HG03196 (cell line): ENCODE data around the gene AHCYL1.

Experiments used
- ATAC-seq: cut with Tn5 transposase; IDR thresholded peaks from one replicate; pipeline ENCODE4 v1.9.1; 2021; ENCODE audit not compliant: unreplicated experiment

Gene AHCYL1

GRCh38 chr1:109975718-109976117 is 8.8 kb upstream of the AHCYL1 start:
- ATAC-seq = no peak

DNA sequence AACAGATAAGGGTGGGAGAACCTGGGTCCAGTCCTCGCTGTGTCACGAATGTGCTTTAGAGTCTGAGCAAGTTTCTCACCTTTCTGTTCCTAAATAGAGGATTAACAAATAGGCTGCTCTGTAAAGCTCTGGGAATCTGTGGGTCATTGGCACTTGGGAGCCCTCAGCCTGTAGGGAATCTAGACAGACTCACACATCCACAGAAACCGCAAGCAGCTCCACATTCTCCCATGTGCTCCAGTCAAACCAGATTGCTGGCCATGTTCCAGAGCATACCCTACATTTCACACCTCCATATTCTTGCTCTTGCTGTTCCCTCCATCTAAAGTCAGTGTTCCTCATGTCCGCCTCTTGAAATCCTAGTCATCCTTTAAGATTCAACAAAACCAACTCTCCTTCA is 7.8 kb upstream of the AHCYL1 start:
- no peak for ATAC-seq

- no peak for ATAC-seq
These were observed 7.3 kb upstream of the AHCYL1 start for GRCh38 chr1:109977225-109977624.

GRCh38 chr1:109977657-109978378 is 6.7 kb upstream of the AHCYL1 start:
- no peak for ATAC-seq

GRCh38 chr1:109978761-109979488 is 5.6 kb upstream of the AHCYL1 start:
- ATAC-seq = no peak

GRCh38 chr1:109979489-109980091 is 5.0 kb upstream of the AHCYL1 start:
- no peak for ATAC-seq

- no peak for ATAC-seq
These were observed 4.1 kb upstream of the AHCYL1 start for GRCh38 chr1:109980324-109981003.

- ATAC-seq = no peak
These were observed 3.6 kb upstream of the AHCYL1 start for GRCh38 chr1:109981004-109981335.

GRCh38 chr1:109983380-109984189 is 980 bp upstream of the AHCYL1 start:
- ATAC-seq = no peak

- no peak for ATAC-seq
These were observed 442 bp upstream of the AHCYL1 start for GRCh38 chr1:109984190-109984455.

DNA sequence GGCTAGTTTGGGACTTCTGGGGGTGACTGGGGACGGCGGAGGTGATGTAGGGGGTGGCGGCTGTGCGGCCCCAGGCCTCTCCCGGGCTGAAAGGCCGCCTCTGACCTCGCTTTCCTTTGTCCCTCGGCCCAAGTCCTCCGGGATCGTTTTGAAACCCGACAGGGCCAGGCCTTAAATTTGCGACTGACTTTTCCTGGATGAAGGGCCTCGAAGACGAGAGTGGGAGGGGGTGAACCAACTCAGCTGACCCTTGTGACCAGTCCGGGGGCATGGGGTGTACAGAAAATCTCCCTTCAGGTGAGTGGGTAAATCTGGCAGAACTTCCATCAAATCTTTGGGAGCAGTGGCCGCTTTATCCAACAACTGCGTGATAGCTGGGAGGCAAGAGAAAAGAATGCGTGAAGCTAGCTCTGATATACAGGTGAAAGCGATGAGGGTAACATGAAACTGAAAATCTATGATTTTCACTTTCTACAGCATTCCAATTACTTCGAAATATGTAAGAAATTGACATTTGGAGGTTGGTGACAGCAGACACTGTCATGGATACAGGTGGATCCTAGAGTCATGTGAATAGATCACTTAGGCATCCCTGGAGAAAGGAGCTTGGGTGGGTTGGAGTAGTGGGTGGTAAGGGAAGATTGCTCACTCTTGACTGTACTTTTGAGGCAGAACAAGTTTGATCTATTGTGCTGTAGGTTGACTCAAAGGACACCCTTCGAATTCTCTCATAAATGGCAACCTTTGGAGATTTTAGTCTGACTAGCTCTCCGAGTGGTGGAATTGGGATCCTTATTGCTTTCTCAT is 885 bp downstream of the AHCYL1 start:
- ATAC-seq = no peak

DNA sequence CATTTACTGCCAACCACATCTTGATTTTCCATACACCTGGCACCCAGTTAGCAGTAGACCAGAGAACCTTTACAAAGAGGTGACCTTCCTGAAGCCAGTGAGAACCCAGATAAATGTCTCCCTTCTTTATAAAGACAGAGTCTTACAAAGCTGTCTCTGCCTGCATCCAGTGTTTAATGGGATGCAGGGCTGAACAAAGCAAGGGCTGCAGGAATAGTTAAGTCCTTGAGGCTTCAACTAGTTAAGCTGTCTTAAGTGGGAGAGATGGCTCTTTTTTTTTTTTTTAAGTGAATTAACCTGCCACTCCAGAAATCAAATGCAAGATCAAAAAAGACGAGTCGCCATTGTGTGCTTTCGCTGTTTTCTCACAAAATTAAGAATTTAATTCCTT is 1.5 kb downstream of the AHCYL1 start:
- no peak for ATAC-seq

DNA sequence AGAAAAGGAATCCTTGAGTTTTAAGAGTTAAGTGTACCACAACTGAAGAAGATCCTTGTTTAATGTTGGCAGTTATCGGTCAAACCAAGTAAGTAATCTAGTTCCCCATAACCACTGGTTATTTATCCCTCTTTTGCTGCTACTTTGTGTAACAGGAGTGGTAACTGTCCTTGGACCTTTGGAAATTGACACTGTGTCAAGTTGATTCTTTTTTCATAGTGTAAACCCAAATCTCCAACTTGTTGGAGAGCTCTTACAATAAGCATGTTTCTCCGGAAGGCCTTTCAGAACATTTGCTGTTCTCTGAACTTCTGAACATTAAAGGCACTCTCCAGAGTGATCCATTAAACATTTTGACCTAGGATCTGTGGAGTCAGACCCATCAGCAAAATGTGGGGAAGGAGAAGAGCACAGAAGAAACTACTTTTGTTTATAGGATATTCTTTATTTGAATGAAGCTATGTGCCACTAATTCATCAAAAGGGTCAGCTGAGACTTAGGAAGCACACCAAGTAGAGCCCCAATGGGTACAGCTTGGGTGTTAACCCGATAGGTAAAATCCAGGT is 3.9 kb downstream of the AHCYL1 start:
- ATAC-seq = no peak

DNA sequence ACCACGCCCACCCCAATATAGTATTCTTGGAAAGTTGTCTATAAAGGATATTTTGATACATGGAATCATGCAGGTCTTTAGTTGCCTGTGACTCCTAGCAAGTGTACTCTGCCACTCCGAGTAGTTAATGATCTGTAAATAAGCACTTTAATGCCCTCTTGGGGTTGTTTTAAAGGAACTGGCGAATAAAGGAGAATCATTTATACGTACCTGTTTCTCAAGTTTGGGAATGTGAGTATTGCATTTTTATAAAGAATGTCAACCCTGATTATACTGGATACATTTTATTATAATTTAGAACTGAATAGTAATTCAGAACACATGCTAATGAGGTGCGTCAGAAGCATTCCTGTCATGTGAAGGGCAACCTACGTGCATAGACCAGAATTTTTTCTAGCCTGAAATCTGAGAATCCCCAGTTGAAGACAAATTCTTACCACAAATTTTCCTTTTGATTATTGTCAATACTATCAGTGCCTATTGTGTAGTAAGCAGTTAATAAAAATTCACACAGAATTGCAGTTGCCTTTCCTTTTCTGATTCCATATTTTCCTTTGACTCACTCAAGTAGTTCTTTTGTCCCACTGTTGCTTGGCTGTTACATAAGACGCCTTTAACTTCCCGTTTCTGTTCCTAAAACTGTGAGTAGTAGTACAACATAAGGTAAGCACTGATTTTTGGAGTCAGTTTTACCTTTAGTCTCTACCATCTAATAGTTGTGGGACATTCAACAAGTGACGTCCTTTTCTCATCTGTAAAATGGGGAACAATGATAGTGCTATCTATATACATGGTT is 5.1 kb downstream of the AHCYL1 start:
- ATAC-seq = no peak

DNA sequence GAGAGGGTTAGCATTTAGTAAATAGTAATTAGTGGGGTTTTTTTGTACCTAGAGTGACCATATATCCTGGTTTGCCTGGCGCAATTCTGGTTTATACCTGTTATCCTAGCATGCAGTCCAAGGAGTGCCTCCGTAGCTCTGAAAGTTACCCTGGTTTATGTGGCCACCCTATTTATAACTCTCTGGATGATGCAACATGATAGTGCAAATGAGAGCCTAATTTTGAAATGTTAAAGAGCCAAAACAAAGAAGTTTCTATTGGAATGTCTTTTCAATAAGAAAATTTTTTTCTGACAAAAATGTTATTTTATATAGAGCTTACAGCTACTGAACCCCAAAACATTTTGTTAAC is 5.7 kb downstream of the AHCYL1 start:
- ATAC-seq = no peak

GRCh38 chr1:109991400-109991925 is 6.9 kb downstream of the AHCYL1 start:
- no peak for ATAC-seq

DNA sequence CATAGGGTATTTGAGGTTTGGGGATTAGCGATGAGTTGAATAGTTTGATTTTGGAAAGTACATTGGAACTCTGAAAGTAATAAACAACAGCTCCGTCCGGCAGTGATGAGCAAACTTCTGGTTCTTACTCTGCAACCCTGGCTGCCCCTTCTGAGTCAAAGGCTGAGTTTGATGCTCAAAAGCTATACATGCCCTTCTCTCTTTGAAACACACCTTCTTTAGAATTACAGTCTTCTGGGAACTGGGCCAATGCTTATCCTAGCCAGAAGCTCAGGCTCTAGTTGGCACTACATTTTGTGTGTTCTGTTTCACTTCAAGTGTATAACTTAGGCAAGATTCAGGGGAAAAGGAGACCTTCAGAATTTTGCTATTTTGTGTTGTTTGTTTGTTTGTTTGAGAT is 9.3 kb downstream of the AHCYL1 start:
- ATAC-seq = no peak

GRCh38 chr1:109994654-109995053 is 10.1 kb downstream of the AHCYL1 start:
- ATAC-seq = no peak

- ATAC-seq = no peak
These were observed 11.0 kb downstream of the AHCYL1 start for GRCh38 chr1:109995536-109995935.
